HG03175 (cell line): ENCODE measurements around the gene ETV6.
"Not testable (repeated sequence)": the region's sequence is repeated elsewhere in the genome, so short reads cannot be mapped to it uniquely, and the experiment has no call there.

ENCODE experiments used
- ATAC-seq: cut with Tn5 transposase; IDR thresholded peaks from one replicate; pipeline ENCODE4 v1.9.1; 2021; ENCODE audit warnings: mild to moderate bottlenecking, moderate library complexity; ENCODE audit not compliant: unreplicated experiment

Gene ETV6

DNA sequence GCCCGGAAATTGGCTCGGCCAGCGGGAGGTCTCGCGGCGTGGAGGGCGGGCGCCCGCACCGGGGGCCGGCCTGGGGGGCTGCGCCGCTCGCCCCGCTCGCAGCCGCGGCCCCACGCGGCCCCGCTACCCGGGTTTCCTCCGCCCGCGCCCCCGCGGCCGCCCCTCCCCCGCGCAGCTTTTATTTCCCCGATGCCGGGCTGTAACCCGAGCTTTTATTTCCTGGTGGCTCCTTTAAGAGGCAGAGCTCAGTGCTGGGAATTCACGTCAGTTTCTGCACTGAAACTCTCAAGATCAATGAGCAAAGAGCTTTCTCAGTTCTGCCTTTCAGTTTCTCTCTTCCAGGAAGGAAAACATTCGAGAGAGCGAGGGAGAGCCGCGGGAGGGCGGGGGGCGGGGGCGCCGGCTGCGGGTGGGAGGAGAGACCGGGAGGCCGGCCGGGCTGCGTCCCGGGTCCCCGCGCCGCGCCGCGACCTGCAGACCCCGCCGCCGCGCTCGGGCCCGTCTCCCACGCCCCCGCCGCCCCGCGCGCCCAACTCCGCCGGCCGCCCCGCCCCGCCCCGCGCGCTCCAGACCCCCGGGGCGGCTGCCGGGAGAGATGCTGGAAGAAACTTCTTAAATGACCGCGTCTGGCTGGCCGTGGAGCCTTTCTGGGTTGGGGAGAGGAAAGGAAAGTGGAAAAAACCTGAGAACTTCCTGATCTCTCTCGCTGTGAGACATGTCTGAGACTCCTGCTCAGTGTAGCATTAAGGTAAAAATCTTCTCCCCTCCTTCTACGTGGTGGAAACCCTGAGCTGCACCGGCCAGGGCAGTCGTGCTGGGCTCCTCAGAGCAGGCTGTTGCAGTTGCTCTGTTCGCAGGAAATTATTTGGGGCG is at the start of gene ETV6:
Gene ETV6, plus strand, starts transcription at position 262 of the 873 bp plus-strand sequence. Its CDS starts 454 bp downstream, at position 716.
- ATAC-seq: peak; percentile 56

DNA sequence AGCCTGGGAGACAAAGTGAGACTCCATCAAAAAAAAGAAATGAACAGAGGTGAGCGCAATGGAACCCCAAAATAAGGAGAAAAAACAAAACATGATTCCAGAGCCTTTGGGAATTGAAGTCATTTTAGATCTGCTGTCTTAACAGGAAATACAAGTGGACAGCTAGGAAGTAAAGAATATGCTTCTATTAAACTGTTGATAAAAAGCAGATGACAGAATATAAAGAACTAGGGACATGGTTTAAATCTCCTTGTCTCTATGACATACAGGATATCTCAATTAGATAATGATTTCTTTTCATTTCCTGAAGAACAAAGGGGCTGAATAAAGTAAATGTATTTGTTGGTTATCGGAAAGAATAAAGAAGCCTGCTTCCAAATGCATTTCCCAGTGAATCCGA is 49.3 kb upstream of the ETV6 start:
- ATAC-seq: no peak

DNA sequence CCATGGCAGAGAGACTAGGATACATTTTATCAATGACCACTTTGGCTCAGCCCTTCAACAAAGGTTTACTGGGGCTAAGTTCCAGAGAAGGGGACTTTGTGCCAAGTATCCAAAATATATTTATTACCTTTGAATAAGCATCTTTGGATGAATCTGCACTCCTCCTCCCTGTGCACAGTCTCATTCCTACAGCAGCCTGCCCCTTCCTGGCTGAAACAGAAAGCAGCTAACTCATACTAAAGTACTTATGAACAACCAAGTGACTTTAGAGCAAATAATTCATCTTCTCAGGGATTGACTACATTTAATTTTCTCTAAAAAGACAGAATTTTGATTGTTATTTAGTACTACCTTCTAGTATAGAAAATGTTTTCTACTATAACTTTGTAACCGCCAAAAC is 47.8 kb upstream of the ETV6 start:
- no peak for ATAC-seq

DNA sequence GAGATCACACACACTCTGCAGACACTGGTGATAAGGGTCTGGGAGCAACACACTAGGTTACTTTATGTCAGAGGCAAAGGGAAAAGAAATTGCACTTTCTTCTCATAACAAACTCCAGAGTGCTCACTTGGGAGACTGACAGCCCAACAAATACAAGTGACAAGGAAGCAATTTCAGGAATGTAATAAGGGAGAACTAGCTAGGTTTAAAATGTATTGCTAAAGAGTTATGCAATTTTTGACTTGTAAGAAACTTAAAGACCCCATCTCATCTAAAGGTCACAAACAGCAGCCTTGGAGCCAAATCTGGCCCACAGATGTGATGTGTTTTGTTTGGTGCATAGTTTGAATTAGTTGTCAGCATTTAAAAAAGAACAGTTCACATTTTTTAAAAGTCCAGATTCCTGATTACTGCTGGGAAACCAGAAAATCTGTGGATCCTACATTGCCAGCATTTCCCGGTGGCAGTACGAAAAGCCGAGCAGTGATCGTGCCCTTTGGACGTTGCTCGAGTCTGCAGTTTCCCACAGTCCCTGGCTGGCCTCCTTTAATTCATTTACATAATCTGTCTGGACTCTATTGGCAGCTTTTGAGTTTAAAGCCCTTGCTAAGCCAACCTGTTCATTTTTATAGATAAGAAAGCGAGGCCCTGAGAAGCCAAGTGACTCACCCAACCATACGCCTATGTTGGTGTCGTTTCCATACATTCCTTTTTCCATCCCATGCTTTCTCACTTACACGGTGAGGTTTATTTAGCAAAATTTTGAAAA is 42.0 kb upstream of the ETV6 start:
- ATAC-seq: no peak

DNA sequence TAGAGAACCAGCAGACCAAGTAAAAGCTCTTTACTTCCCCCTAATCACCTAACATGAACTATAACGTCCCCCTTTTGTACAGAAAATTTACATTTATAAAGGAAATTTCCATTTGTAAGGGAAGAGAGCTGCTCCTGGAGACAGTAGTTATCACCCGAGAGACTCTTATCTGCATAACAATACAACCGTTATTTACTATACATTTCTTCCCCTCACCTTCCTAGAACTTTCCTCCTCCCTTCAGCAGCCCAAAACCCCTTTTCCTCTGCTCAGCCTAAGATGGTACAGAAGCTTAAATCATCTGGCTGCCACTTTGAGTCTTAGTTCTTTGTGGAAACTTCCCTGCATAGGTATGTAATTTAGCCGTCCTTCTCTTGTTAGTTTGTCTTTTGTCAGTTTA is 40.4 kb upstream of the ETV6 start:
- ATAC-seq: no peak

DNA sequence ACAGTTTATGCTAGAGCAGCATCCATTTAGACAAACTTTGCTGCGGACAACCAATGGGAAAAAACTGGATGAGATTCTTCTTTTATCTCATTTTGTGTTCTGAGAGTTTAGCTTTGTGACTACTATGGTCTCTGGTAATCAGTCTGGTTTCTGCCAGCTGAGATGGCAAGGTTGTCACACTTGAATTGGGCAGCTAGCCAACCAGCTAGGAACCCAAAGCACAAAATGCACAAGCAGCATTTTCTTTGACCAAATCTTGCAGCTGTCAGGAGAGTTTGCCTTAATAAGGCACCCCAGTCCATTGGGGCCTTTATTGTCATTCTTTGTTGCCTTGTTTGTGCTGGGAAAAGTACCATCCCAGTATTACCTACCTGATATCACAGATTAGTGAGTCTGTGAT is 34.0 kb upstream of the ETV6 start:
- no peak for ATAC-seq

DNA sequence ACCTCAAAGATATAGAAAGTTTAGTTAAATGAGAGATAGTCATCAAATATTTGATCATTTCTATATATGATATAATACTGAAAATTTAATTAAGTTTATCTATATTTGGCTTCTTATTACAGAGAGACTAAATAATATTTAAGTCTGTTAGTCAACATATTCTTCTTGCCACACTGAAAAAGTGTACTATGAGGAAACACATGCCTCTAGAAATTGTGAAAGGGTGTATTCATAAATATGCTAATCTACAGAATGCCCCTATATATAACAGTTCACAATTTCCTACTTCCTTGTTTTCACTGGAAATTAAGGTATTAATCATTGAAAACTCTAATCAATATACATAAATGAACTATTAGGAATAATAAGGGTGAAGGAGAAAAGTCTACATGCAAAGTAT is 31.4 kb upstream of the ETV6 start:
- no peak for ATAC-seq

DNA sequence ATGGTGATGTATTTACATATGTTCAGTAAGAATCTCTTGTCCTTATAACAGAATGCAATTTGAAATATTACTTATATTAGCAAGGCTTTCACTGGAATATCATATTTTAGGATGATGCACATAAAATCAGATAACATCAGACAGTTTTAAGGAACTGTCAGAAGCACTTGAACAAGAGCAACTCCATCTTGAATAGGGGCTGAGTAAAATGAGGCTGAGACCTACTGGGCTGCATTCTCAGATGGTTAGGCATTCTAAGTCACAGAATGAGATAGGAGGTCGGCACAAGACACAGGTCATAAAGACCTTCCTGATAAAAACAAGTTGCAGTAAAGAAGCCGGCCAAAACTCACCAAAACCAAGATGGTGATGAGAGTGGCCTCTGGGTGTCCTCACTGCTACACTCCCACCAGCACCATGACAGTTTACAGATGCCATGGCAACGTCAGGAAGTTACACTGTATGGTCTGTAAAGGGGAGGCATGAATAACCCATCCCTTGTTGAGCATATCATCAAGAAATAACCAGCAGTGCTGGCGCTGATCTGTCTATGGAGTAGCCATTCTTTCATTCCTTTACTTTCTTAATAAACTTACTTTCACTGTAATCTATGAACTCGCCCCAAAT is 27.6 kb upstream of the ETV6 start:
- ATAC-seq: no peak

DNA sequence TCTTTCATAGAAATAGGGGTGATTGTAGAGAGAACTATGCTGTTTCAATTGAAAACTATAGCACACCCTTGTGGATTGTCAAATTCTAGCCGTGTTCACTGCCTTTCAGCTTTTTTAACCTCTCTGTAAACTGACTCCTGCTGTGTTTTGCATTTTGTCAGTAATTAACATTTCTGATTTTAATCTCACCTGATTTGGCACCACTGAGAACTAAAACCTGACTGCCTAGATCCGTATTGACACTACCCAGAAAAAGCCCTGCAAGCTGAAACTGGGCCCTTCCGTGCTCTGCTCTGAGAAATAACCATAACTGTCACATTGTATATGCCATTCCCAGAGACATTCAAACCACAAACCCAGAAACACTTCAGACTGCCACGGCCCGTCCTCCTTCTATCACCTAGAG is 26.6 kb upstream of the ETV6 start:
- no peak for ATAC-seq

DNA sequence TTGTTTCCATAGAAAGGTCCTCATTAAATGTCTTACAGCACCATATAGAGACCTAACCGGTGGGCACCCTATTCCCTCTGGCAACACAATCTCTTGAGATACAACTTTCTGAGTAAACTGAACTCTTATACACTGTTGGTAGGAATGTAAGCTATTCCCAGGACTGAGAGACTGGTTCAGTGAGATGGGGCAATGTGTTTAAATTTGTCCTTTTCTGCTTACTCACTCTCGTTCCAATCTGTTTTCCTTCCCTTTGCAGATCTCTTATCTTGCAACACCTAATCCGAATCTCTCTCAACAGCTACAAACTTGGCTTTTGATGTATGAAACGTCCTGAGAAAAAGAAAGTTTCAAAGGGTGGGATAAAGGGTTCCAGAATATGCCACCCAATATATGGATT is 26.1 kb upstream of the ETV6 start:
- ATAC-seq: no peak

DNA sequence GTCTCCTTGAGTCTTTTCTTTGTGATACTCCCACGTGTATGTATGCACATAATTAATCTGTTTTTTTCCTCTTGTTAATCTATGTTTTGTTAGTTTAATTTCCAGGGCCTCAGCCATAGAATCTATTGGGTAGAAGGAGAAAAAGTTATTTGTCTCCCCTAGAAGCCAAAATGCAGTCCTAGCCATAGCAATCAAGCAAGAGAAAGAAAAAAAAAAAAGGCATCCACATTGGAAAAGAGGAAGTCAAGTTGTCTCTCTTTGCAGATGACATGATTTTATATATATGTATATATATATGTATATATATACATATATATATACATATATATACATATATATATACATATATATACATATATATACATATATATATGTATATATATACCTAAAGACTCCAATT is 25.4 kb upstream of the ETV6 start:
- ATAC-seq: no peak

DNA sequence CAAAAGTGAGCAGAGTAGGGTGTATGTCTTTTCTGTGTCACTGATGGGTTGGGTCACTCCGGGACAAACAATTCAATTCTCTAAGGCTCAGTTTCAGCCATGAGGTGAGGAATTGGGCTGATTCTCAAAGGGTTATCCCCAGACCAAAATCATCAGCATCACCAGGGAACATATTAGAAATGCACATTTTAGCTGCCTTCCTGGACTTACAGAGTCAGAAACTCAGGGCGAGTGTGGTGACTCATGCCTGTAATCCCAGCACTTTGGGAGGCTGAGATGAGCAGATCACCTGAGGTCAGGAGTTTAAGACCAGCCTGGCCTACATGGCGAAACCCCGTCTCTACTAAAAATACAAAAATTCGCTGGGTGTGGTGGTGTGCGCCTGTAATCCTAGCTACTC is 21.8 kb upstream of the ETV6 start:
- not testable (repeated sequence) for ATAC-seq

DNA sequence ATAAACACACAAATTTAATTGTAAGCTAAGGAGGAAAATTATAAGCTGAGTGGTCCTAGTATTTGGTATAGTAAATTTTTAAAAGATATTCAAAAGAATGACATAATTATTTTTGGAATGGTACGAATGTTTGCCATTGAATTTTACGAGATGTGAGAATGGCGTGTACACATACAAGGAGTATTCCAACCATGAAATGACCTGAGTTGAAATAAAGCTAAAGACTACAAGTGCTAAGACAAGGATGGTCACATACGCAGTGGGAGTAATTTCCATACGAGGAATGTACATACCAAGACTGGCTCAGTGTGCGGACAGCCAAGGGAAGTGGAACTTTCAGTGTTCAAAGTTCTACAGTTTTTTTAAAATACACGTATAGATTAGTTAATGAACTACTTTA is 21.1 kb upstream of the ETV6 start:
- no peak for ATAC-seq

DNA sequence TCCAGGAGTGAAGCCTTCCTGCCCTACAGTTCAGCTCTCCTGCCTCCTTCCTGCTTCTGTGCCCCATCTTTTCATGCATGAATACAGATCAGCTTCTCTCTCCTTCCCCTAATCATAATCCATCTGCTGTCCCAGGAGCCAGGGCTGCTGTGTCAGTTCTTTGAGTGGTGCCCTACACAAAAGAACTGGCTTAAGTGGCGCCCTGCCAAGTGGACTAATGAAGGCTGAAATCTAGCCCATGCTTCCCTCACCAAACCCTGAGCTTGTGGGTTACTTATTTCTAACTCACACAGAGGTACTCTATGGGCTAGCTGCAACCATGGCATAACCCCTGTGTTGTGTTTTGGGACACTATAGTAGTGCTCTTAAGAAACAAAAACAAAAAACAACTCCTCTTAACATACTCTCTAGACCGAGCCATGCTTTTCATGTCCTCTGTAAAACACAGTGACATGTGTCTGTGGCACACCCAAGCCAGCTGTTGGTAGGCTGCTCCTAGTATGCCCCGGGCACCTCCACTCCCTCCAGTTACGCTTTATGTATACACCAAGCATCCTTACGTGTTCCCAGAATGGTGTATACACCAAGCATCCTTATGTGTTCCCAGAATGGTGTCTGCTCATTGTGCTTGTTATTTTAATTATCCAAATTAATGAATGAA is 19.3 kb upstream of the ETV6 start:
- ATAC-seq: no peak

DNA sequence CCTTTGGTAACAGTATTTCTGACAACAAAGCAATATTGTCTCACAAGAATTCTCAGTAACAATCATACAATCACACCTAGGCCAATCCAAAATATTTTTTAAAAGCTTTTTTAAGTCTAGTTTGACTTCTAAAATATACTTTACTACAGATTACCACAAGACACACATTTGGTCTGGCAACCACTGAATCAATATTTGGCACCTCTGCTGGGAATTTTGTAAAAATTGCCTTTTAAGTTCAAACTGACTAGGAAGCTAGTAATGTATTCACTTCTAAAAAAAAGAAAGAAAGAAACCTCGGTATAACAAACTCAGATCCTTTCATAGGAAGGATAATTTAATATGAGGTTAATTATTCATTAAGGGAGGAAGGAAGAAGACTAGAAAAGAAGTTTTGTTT is 18.2 kb upstream of the ETV6 start:
- ATAC-seq: no peak

DNA sequence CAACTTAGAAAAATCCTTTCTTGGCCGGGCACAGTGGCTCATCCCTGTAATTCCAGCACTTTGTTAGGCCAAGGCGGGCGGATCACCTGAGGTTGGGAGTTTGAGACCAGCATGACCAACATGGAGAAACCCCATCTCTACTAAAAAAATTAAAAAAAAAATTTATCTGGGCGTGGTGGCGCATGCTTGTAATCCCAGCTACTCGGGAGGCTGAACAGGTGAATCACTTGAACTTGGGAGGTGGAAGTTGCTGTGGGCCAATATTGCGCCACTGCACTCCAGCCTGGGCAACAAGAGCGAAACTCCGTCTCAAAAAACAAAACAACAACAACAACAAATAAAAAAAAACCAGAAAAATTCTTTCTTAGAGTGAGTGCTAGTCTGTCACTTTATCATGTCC is 17.6 kb upstream of the ETV6 start:
- not testable (repeated sequence) for ATAC-seq

DNA sequence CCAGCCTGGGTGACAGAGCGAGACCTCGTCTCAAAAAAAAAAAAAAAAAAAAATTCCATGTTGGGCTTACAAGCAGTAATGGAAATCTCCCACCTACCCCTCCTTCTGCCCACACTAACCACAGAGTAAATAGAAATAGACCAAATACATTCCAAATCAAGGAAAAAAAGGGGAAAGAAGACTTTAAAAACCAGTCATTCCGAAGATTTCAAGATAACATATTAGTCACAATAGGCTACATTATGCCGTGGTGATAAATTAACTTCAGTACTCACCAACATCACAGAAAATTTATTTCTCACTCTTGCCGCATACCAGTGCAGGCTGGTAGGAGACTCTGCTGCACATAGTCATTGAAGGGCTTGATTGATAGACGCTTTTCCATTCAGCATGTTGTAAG is 15.5 kb upstream of the ETV6 start:
- ATAC-seq: no peak

DNA sequence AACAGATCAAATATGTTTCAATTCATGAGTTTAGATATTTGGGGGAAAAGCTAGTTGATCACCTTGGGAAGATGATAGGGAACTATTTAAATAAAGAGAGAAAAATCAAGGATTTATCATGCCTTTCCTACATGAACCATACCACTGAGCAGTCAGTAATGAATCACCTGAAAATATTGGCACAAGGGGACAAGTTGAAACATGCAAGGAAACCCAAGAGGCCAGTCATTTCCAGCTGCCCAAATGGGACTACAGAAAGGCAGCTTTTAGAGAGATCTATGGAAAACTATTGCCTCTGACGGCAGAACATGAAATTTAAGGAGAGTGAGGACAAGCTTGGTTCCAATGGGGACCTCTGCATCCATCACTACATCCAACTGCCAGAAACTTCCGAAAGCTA is 14.1 kb upstream of the ETV6 start:
- no peak for ATAC-seq

DNA sequence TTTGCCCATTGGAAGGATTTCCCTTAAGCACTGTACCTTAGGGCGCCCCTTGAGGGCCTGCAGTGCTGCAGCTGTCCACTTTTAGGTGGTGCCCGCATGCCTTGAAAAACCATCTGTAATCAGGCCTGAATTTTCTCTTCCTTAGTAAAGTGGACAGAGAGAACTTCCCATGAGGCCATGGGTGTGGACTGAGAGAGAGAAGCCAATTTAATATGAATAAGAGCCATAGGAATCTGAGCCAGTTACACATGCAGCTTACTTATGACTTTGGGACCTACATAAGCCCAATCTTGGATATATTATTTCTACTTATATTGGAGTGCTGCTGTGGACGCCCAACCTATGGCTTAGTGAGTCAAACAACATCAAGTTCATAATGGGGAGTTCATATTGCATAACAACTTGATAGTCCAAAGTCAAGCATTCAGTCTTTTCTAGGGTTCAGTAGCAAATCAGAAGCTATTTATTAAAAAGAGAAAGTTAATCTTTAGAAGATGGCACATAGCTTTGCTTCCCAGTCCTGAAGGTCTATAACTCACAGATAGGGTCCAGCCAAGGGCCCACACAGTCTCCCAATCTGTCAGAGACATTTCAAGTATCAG is 11.1 kb upstream of the ETV6 start:
- ATAC-seq: no peak

DNA sequence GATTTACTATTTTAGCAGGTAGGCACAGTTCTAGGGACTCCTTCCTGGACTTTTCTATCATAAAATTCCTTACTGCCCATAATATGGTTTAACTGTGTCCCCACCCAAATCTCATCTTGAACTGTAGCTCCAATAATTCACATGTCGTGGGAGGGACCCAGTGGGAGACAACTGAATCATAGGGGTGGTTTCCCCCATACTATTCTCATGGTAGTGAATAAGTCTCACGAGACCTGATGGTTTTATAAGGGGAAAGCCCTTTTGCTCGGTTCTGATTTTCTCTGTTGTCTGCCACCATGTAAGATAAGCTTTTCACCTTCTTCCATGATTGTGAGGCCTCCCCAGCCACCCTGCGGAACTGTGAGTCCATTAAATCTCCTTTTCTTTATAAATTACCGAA is 10.0 kb upstream of the ETV6 start:
- ATAC-seq: no peak

DNA sequence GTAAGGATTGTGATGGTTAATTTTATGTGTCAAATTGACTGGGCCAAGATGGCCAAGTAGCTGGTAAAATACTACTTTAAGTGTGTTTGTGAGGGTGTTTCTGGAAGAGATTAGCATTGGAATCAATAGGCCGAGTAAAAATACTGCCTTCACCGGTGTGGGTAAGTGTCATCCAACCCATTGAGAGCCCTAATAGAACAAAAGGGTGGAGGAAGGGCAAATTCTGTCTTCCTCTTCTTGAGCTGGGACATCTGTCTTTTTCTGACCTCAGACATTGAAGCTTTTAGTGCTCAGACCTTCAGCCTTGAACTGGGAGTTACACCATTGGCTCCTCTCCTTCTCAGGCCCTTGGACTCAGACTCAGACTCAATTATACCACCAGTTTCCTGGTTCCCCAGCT is 8.0 kb upstream of the ETV6 start:
- ATAC-seq: no peak
